CD4-positive, alpha-beta T cell (primary cell): Measurements from ENCODE around the gene WDR86. TPM values are rescaled to one million over a fixed set of nuclear protein-coding genes. Genes with fewer than 3 reads are reported as not detected.

Experiments used
- ATAC-seq: fragments of 200-7000 bp; cut with Tn5 transposase; one replicate; pipeline ENCODE4 v1.10.0; 2022; ENCODE audit warnings: mild to moderate bottlenecking; ENCODE audit not compliant: poor library complexity
- CTCF ChIA-PET: fragments of 350-600 bp; sonication (Branson Sonifier 250); formaldehyde crosslinking; loops from one replicate; lab custom pipeline; 2021; ENCODE audit warnings: antibody characterized with exemption, inconsistent platforms; lab: Charles Lee
- POLR2A ChIA-PET: fragments of 350-600 bp; sonication (Branson Sonifier 250); formaldehyde crosslinking; loops from one replicate; lab custom pipeline; 2021; ENCODE audit warnings: antibody characterized with exemption, inconsistent platforms; lab: Charles Lee
- DNase-seq, 14 experiments: peaks; one replicate each; pipeline ENCODE4 v3.0.0-alpha.2; 2013 to 2020; ENCODE audit warnings: mixed read lengths in 2 of 14
- H3K27ac ChIP-seq, 2 donors: one replicate each; pipeline versions ENCODE4 v1.5.1 to v1.7.0; 2013; ENCODE audit warnings: low read length in 2 of 2, low read depth in 1 of 2, mild to moderate bottlenecking in 1 of 2
- H3K27me3 ChIP-seq, 2 experiments: 1 replicate in 1 of 2; 2 replicates in 1 of 2; pipeline versions ENCODE4 v1.6.1 to v1.7.0; 2013; ENCODE audit warnings: low read length in 2 of 2, control low read depth in 1 of 2, mild to moderate bottlenecking in 1 of 2, moderate library complexity in 1 of 2; ENCODE audit not compliant: insufficient read depth in 2 of 2, control insufficient read depth in 1 of 2
- H3K36me3 ChIP-seq: one replicate; pipeline ENCODE4 v1.6.1; 2013; ENCODE audit warnings: low read length, control low read depth; ENCODE audit not compliant: insufficient read depth
- H3K4me1 ChIP-seq: one replicate; pipeline ENCODE4 v1.6.1; 2013; ENCODE audit warnings: low read length, control low read depth; ENCODE audit not compliant: insufficient read depth
- H3K4me3 ChIP-seq: one replicate; pipeline ENCODE4 v1.5.1; 2013; ENCODE audit warnings: mild to moderate bottlenecking, low read length, moderate library complexity
- H3K9me3 ChIP-seq, 2 experiments: 1 replicate in 1 of 2; 2 replicates in 1 of 2; pipeline versions ENCODE4 v1.6.1 to v1.7.0; 2013; ENCODE audit warnings: low read length in 2 of 2, mild to moderate bottlenecking in 2 of 2, control low read depth in 1 of 2, moderate library complexity in 1 of 2; ENCODE audit not compliant: control insufficient read depth in 1 of 2, insufficient read depth in 1 of 2
- H3K27ac Mint-ChIP-seq: one replicate; pipeline ENCODE4 v1.8.0; 2020; ENCODE audit warnings: mixed read lengths
- H3K27me3 Mint-ChIP-seq: one replicate; pipeline ENCODE4 v1.8.0; 2021; ENCODE audit warnings: mixed read lengths
- H3K36me3 Mint-ChIP-seq: one replicate; pipeline ENCODE4 v1.8.0; 2021; ENCODE audit warnings: low read depth, mixed read lengths
- H3K4me1 Mint-ChIP-seq: one replicate; pipeline ENCODE4 v1.8.0; 2021; ENCODE audit warnings: low read depth, mixed read lengths
- H3K4me3 Mint-ChIP-seq: one replicate; pipeline ENCODE4 v1.8.0; 2020; ENCODE audit warnings: mild to moderate bottlenecking, mixed read lengths
- H3K9me3 Mint-ChIP-seq: one replicate; pipeline ENCODE4 v1.8.0; 2020; ENCODE audit warnings: mixed read lengths
- intact Hi-C, 2 experiments: fragments of 100-400 bp; cut with DNase I in 1 of 2; cut with micrococcal nuclease in 1 of 2; formaldehyde crosslinking; loops; one replicate each; pipeline versions ENCODE4 v1.15.1 to v1.9.0; 2023 to 2025; cut with DNase I, micrococcal nuclease
- total RNA-seq, 174 experiments: library from RNA in 2 of 174; stranded (reverse) in 2 of 174; gene quantifications; one replicate each; pipeline ENCODE4 v1.2.3 and lab custom pipeline; 2021 to 2026
- TF ChIP-seq, protein P1 (sequence below): fragments of 200-600 bp; IDR thresholded peaks from one replicate; pipeline ENCODE4 v1.8.0; 2022; ENCODE audit warnings: antibody characterized with exemption, mild to moderate bottlenecking

WDR86 gene
- total RNA-seq, 2 experiments from 2014 or later: 5.6 to 6.2 TPM

DNA sequence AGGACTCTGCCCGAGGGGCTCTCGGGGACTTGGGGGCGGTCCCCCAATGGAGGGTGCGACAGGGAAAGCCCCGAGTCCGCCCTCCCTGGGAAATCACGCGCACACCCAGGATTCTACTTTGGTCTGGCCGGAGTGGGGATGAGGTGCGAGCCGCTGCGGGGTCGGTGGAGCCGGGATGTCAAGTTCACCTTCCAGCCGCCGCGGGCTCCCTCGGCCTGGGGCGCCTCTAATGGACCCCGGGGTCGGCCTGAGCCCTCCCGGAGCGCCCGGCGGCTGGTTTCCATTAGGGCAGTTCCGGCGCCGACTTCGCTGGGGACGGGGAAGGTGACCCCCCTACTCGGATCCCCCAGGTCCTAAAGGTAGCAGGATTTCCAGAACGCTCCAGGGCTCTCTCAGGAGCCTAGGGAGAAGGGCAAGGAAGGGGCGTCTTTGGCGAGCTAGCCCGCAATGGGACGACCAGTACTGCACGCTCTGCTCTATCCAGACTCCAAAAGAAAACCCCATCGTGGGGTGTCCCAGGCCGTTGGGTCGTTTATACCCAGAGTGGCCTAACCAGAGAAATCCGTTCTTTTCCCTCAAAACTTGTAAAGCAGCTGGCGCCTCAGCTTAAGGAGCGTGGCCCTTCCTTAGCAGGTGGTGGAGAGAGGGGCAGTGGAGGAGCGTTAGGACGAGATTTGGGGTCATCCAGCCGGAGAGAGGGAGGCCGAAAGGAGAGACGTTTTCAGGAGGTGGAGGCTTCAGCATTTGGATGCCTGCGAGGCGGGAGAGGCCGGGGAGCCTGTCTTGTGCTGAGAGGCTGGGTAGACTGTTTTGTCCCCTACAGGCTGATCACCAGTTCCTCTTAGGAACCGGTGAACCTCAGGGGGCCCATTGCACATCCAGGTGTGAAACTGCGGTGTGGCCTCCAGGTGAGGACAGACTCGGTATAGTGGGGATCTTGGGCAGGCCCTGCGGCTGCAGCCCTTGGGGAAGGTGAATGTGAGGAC lies 860 bp upstream of the WDR86 start:
- TF ChIP-seq, protein P1, sequence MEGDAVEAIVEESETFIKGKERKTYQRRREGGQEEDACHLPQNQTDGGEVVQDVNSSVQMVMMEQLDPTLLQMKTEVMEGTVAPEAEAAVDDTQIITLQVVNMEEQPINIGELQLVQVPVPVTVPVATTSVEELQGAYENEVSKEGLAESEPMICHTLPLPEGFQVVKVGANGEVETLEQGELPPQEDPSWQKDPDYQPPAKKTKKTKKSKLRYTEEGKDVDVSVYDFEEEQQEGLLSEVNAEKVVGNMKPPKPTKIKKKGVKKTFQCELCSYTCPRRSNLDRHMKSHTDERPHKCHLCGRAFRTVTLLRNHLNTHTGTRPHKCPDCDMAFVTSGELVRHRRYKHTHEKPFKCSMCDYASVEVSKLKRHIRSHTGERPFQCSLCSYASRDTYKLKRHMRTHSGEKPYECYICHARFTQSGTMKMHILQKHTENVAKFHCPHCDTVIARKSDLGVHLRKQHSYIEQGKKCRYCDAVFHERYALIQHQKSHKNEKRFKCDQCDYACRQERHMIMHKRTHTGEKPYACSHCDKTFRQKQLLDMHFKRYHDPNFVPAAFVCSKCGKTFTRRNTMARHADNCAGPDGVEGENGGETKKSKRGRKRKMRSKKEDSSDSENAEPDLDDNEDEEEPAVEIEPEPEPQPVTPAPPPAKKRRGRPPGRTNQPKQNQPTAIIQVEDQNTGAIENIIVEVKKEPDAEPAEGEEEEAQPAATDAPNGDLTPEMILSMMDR: no peak
- H3K36me3 ChIP-seq: no peaks in the 10 kb centered on the region
- peak overlapping the region; percentile 65 for H3K4me3 ChIP-seq
- H3K9me3 ChIP-seq: peaks cover 0 to 33% of the 10 kb centered on the region in 2 experiments
- Mint-ChIP-seq H3K27me3 (peaks cover 33% of the 10 kb centered on the region), H3K4me1 (peaks cover 23% of the 10 kb centered on the region), H3K36me3 (peaks cover 4% of the 10 kb centered on the region), H3K9me3 (no peaks in the 10 kb centered on the region), H3K4me3 (peak overlapping the region; percentile 76), H3K27ac (peak overlapping the region; percentile 50)
- intact Hi-C loops: no loop called here
- H3K27ac ChIP-seq: peak overlapping the region; percentile 3 to 53
- H3K27me3 ChIP-seq: peaks cover 22 to 23% of the 10 kb centered on the region in 2 experiments
- peaks cover 48% of the 10 kb centered on the region for H3K4me1 ChIP-seq
- ATAC-seq (no peak), DNase-seq (peak in 4 of 14 experiments; percentile 22 to 67 (median 49))
- ChIA-PET POLR2A (interaction anchor here (0.8 to 1.5 kb wide), 7 partner anchors 20 to 109 kb away, joined by 3 to 11 read pairs (median 3); partner anchors contain the start of genes CRYGN and RHEB), CTCF (interaction anchor here (0.6 to 1.9 kb wide), 4 partner anchors 38 to 1056 kb away, joined by 3 to 6 read pairs (median 3); no protein-coding TSS in a partner anchor)

DNA sequence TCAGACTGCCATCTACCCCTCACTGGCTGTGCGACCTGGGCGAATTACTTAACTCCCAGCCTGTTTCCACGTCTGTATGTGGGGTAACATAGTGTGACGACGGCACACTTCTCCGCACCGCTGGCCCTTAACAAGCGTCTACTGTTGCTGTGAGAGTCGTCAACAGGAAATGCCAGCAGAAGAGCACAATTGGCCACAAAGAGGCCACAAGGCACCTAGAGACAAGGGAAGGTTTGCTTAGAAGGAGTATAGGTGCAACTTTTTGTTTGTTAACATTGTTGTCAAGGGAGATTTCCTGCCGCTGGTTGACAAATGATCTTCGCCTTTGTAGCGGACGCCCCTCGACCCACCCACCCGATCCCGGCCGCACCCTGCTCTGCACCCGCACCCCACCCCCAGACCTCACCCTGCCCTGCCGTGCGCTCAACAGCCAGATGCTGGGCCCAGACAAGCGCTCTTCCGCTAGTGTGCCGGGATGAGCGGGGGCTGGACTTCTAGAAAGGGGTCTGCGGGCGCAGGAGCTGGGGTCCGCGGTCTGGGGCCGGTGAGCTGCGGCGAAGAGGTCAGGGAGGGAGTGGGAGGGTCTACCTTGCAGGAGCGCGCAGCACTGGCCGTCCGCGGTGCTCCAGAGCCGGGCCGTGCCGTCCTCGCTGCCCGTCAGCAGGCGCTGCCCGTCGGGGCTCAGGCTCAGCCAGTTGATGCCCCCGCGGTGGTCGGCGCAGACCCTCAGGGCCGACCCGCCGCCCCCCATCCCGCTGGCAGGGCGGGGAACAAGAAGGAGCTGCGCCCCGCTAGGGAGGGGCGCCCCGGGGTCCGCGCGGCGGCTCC lies 785 bp downstream of the WDR86 start:
- no peaks in the 10 kb centered on the region for H3K9me3 Mint-ChIP-seq
- CTCF ChIA-PET: interaction anchor here (0.8 to 1.9 kb wide), 2 partner anchors 39 to 51 kb away, joined by 3 to 6 read pairs; no protein-coding TSS in a partner anchor
- Histone ChIP-seq H3K36me3 (no peaks in the 10 kb centered on the region), H3K9me3 (peaks cover 0 to 33% of the 10 kb centered on the region in 2 experiments), H3K4me3 (peak overlapping the region; percentile 65), H3K4me1 (peaks cover 59% of the 10 kb centered on the region), H3K27ac (peak overlapping the region; percentile 53 to 93), H3K27me3 (peaks cover 22 to 23% of the 10 kb centered on the region in 2 experiments)
- peak overlapping the region; percentile 80 for H3K4me3 Mint-ChIP-seq
- POLR2A ChIA-PET: interaction anchor here (0.7 to 1.5 kb wide), 7 partner anchors 13 to 111 kb away, joined by 3 to 11 read pairs (median 3); partner anchors contain the start of genes CRYGN and RHEB
- H3K27me3 Mint-ChIP-seq: peaks cover 33% of the 10 kb centered on the region
- TF ChIP-seq, protein P1: no peak
- H3K4me1 Mint-ChIP-seq: peaks cover 23% of the 10 kb centered on the region
- DNase-seq (peak in 13 of 14 experiments; percentile 27 to 96 (median 67)), ATAC-seq (peak; percentile 84)
- peaks cover 4% of the 10 kb centered on the region for H3K36me3 Mint-ChIP-seq
- intact Hi-C loops: loop anchor here (1.0 to 5.0 kb wide), 6 partner anchors 21 to 42 kb away; no protein-coding TSS in a partner anchor
- peak overlapping the region; percentile 79 for H3K27ac Mint-ChIP-seq

DNA sequence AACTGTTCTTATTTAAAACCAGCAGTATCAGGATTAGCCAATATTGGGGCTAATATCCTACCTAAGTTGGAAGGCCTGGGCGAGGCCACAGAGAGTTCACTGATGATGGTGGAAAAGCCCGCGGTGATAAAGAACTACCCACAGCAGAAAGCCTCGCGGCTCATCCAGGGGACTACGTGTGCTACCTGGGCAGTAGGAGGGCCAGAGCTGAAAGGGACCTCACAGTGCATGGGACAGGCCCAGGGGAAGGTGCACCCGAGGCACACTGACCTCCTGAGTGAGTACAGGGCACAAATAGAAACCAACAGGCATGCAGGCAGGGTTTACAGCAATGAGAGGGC lies 1.4 kb downstream of the WDR86 start:
- H3K4me1 Mint-ChIP-seq: peaks cover 23% of the 10 kb centered on the region
- H3K36me3 ChIP-seq: no peaks in the 10 kb centered on the region
- H3K9me3 ChIP-seq: peaks cover 0 to 29% of the 10 kb centered on the region in 2 experiments
- peak overlapping the region; percentile 53 to 93 for H3K27ac ChIP-seq
- H3K4me3 ChIP-seq: peak overlapping the region; percentile 65
- peaks cover 4% of the 10 kb centered on the region for H3K36me3 Mint-ChIP-seq
- H3K27me3 Mint-ChIP-seq: peaks cover 33% of the 10 kb centered on the region
- intact Hi-C loops: loop anchor here (1.0 to 5.0 kb wide), 5 partner anchors 28 to 41 kb away; no protein-coding TSS in a partner anchor
- ChIA-PET POLR2A (no interaction called here), CTCF (no interaction called here)
- ATAC-seq (no peak), DNase-seq (no peak)
- peak overlapping the region; percentile 80 for H3K4me3 Mint-ChIP-seq
- peak overlapping the region; percentile 79 for H3K27ac Mint-ChIP-seq
- H3K9me3 Mint-ChIP-seq: no peaks in the 10 kb centered on the region
- H3K27me3 ChIP-seq: peaks cover 22 to 23% of the 10 kb centered on the region in 2 experiments
- TF ChIP-seq, protein P1: no peak
- H3K4me1 ChIP-seq: peaks cover 65% of the 10 kb centered on the region
